22Rv1 (cell line): ENCODE measurements around the gene MEOX1.

Experiments used
- CTCF ChIP-seq: fragments of 450-650 bp; IDR thresholded peaks from 2 replicates; pipeline ENCODE4 v1.5.1; 2017; ENCODE audit warnings: mild to moderate bottlenecking
- ZFX ChIP-seq: fragments of 450-650 bp; IDR thresholded peaks from 2 replicates; pipeline ENCODE4 v1.6.1; 2017; ENCODE audit warnings: antibody characterized with exemption, borderline replicate concordance

- TF ChIP-seq CTCF (no peak), ZFX (no peak)
Observed at GRCh38 chr17:43627653-43628052, 34.1 kb downstream of the MEOX1 start.
